Islet of Langerhans (tissue), 1 donor: ENCODE measurements around the gene LYL1.

Experiments used
- FAIRE-seq: peaks from one replicate; lab custom pipeline; 2011; peaks lifted over from hg19 to GRCh38; lab: Jason Lieb, UNC

LYL1 gene

GRCh38 chr19:13073263-13073662, 29.4 kb downstream of the LYL1 start:
- no peak for FAIRE-seq

GRCh38 chr19:13072188-13072908, 30.3 kb downstream of the LYL1 start:
- FAIRE-seq = no peak

GRCh38 chr19:13071444-13072187, 31.0 kb downstream of the LYL1 start:
- FAIRE-seq = no peak

- FAIRE-seq = no peak
Observed at GRCh38 chr19:13070425-13071140, 32.1 kb downstream of the LYL1 start.

- no peak for FAIRE-seq
Observed at GRCh38 chr19:13069415-13070359, 33.0 kb downstream of the LYL1 start.

GRCh38 chr19:13068085-13068846, 34.4 kb downstream of the LYL1 start:
- no peak for FAIRE-seq

- FAIRE-seq = no peak
Observed at GRCh38 chr19:13066933-13067807, 35.5 kb downstream of the LYL1 start.

GRCh38 chr19:13066226-13066625, 36.4 kb downstream of the LYL1 start:
- FAIRE-seq = no peak

GRCh38 chr19:13064092-13064489, 38.6 kb downstream of the LYL1 start:
- FAIRE-seq = no peak

GRCh38 chr19:13063461-13064091, 39.1 kb downstream of the LYL1 start:
- no peak for FAIRE-seq

GRCh38 chr19:13062317-13062716, 40.3 kb downstream of the LYL1 start:
- FAIRE-seq = no peak

GRCh38 chr19:13060964-13061927, 41.4 kb downstream of the LYL1 start:
- no peak for FAIRE-seq

- no peak for FAIRE-seq
Observed at GRCh38 chr19:13060233-13060963, 42.3 kb downstream of the LYL1 start.

GRCh38 chr19:13058951-13059660, 43.6 kb downstream of the LYL1 start:
- no peak for FAIRE-seq

GRCh38 chr19:13057744-13058143, 44.9 kb downstream of the LYL1 start:
- no peak for FAIRE-seq

GRCh38 chr19:13057147-13057572, 45.5 kb downstream of the LYL1 start:
- FAIRE-seq = no peak

- FAIRE-seq = no peak
Observed at GRCh38 chr19:13056052-13056660, 46.5 kb downstream of the LYL1 start.
